Liver (tissue), 9 donors: ENCODE data around the gene IFT172. TPM values are rescaled to one million over a fixed set of nuclear protein-coding genes. Genes with fewer than 3 reads are reported as not detected.

Source experiments
- DNase-seq: peaks from one replicate; pipeline ENCODE4 v3.0.0-alpha.2; 2017; ENCODE audit warnings: low spot score
- H3K27ac ChIP-seq, 2 donors: one replicate each; pipeline ENCODE4 v1.7.0; 2013; ENCODE audit warnings: inconsistent platforms in 2 of 2, low read length in 2 of 2, control low read depth in 1 of 2, low read depth in 1 of 2, mild to moderate bottlenecking in 1 of 2
- H3K27me3 ChIP-seq, 4 donors: one replicate each; pipeline versions ENCODE4 v1.6.1 to v1.7.0; 2013; ENCODE audit warnings: low read length in 3 of 4, inconsistent platforms in 1 of 4, mild to moderate bottlenecking in 1 of 4, moderate library complexity in 1 of 4; ENCODE audit not compliant: control insufficient read depth in 4 of 4, insufficient read depth in 4 of 4
- H3K36me3 ChIP-seq, 4 donors: one replicate each; pipeline versions ENCODE4 v1.6.1 to v1.7.0; 2013; ENCODE audit warnings: low read length in 3 of 4, mild to moderate bottlenecking in 3 of 4, low read depth in 1 of 4, moderate library complexity in 1 of 4; ENCODE audit not compliant: control insufficient read depth in 4 of 4, insufficient read depth in 3 of 4
- H3K4me1 ChIP-seq, 4 donors: one replicate each; pipeline versions ENCODE4 v1.6.1 to v1.7.0; 2013; ENCODE audit warnings: low read length in 3 of 4, mild to moderate bottlenecking in 3 of 4, moderate library complexity in 1 of 4; ENCODE audit not compliant: control insufficient read depth in 4 of 4, insufficient read depth in 4 of 4
- H3K4me3 ChIP-seq, 3 donors: one replicate each; pipeline versions ENCODE4 v1.6.1 to v1.7.0; 2013; ENCODE audit warnings: low read length in 3 of 3, control low read depth in 1 of 3, low read depth in 1 of 3, mild to moderate bottlenecking in 1 of 3
- H3K9ac ChIP-seq, 2 donors: one replicate each; pipeline ENCODE4 v1.7.0; 2013; ENCODE audit warnings: low read length in 2 of 2, mild to moderate bottlenecking in 2 of 2, moderate library complexity in 2 of 2, control low read depth in 1 of 2, low read depth in 1 of 2
- H3K9me3 ChIP-seq, 4 donors: one replicate each; pipeline versions ENCODE4 v1.6.1 to v1.7.0; 2013; ENCODE audit warnings: low read length in 3 of 4; ENCODE audit not compliant: control insufficient read depth in 4 of 4
- ATF3 ChIP-seq: IDR thresholded peaks from 2 replicates; pipeline ENCODE4 v1.6.1; 2016; ENCODE audit warnings: antibody characterized with exemption
- CTCF ChIP-seq: fragments of 150-350 bp; IDR thresholded peaks from 2 replicates; pipeline ENCODE4 v1.5.1; 2017; ENCODE audit warnings: improper control_type of control experiment, low read depth, low read length; ENCODE audit not compliant: missing input control
- EGR1 ChIP-seq, 2 donors: IDR thresholded peaks; 2 replicates each; pipeline ENCODE4 v1.6.1; 2016 to 2018; ENCODE audit warnings: antibody characterized with exemption in 2 of 2, low read depth in 2 of 2
- FOXA1 ChIP-seq: IDR thresholded peaks from 2 replicates; pipeline ENCODE4 v1.6.1; 2016; ENCODE audit warnings: antibody characterized with exemption
- FOXA2 ChIP-seq: IDR thresholded peaks from 2 replicates; pipeline ENCODE4 v1.6.1; 2016; ENCODE audit warnings: antibody characterized with exemption
- GABPA ChIP-seq, 2 donors: IDR thresholded peaks in 1 of 2; conservative IDR thresholded peaks in 1 of 2; 2 replicates each; pipeline ENCODE4 v1.6.1; 2016; ENCODE audit warnings: antibody characterized with exemption in 2 of 2, mild to moderate bottlenecking in 1 of 2, moderate library complexity in 1 of 2
- HNF4G ChIP-seq: IDR thresholded peaks from 2 replicates; pipeline ENCODE4 v1.6.1; 2016; ENCODE audit warnings: antibody characterized with exemption
- JUND ChIP-seq, 2 donors: IDR thresholded peaks; 2 replicates each; pipeline ENCODE4 v1.6.1; 2016; ENCODE audit warnings: antibody characterized with exemption in 2 of 2
- MAX ChIP-seq: IDR thresholded peaks from 2 replicates; pipeline ENCODE4 v1.6.1; 2016; ENCODE audit warnings: antibody characterized with exemption
- NR2F2 ChIP-seq: IDR thresholded peaks from 2 replicates; pipeline ENCODE4 v1.6.1; 2016; ENCODE audit warnings: antibody characterized with exemption
- RAD21 ChIP-seq, 2 donors: IDR thresholded peaks; 2 replicates each; pipeline ENCODE4 v1.6.1; 2016; ENCODE audit warnings: antibody characterized with exemption in 2 of 2, mild to moderate bottlenecking in 2 of 2
- RXRA ChIP-seq, 2 donors: IDR thresholded peaks; 2 replicates each; pipeline ENCODE4 v1.6.1; 2017 to 2018; ENCODE audit warnings: antibody characterized with exemption in 2 of 2, mild to moderate bottlenecking in 1 of 2
- SP1 ChIP-seq: IDR thresholded peaks from 2 replicates; pipeline ENCODE4 v1.6.1; 2018; ENCODE audit warnings: antibody characterized with exemption, mild to moderate bottlenecking
- TAF1 ChIP-seq: conservative IDR thresholded peaks from 2 replicates; pipeline ENCODE4 v1.6.1; 2016; ENCODE audit warnings: antibody characterized with exemption, mild to moderate bottlenecking
- YY1 ChIP-seq: IDR thresholded peaks from 2 replicates; pipeline ENCODE4 v1.6.1; 2016; ENCODE audit warnings: antibody characterized with exemption, mild to moderate bottlenecking
- ZBTB33 ChIP-seq: IDR thresholded peaks from 2 replicates; pipeline ENCODE4 v1.6.1; 2016; ENCODE audit warnings: antibody characterized with exemption
- WGBS: extraction: QIAGEN DNeasy Blood & Tissue Kit; methylation state at CpG from one replicate; pipeline ENCODE4 v1.1.7; 2013; 5-methylcytosine and 5-hydroxymethylcytosine counted together
- polyA plus RNA-seq, 2 donors: library from polyadenylated mRNA; stranded (reverse) in 1 of 2; unstranded in 1 of 2; fragments of 200-250 nt in 1 of 2; fragments of >200 nt in 1 of 2; fragmentation: Nextera tagmentation in 1 of 2; extraction: Ambion mirVana in 1 of 2; gene quantifications; one replicate each; pipeline versions ENCODE4 v1.2.1 to v1.2.3, GENCODE V29; 2013 to 2015
- total RNA-seq, 2 donors: library from RNA; depleted of rRNA; stranded (reverse); fragments of >200 nt; gene quantifications; one replicate each; pipeline ENCODE4 v1.2.3, GENCODE V29; 2014
- donor health status: healthy.
- donor health status: healthy.
- donor health status: healthy.
- donor health status: healthy.
- donor health status: healthy.

Gene IFT172
- total and polyA plus RNA-seq, 4 donors = 2.6 to 9.8 (median 6.3) TPM

GRCh38 chr2:27471961-27472360 lies 17.6 kb downstream of the IFT172 start:
- Histone ChIP-seq H3K27me3 (no peaks in the 10 kb centered on the region), H3K4me1 (no peaks in the 10 kb centered on the region), H3K9me3 (no peaks in the 10 kb centered on the region), H3K9ac (no peak overlapping the region), H3K27ac (no peak overlapping the region), H3K4me3 (no peak overlapping the region), H3K36me3 (peaks cover 4 to 18% (median 8%) of the 10 kb centered on the region in 4 donors)
- no peak for DNase-seq
- 96% methylated on average over 5 of the region's 5 CpGs for WGBS
- TF ChIP-seq JUND (IDR thresholded peaks at IDR 0.05) = no peak
- no peak for TF ChIP-seq FOXA1
- TF ChIP-seq SP1 = no peak
- TF ChIP-seq MAX = no peak
- TF ChIP-seq YY1 = no peak
- TF ChIP-seq TAF1 = no peak
- no peak for TF ChIP-seq EGR1 (IDR thresholded peaks at IDR 0.05; ENCODE audit: low read depth in 2 of 2)
- TF ChIP-seq HNF4G = no peak
- TF ChIP-seq ATF3 = no peak
- TF ChIP-seq NR2F2 = no peak
- no peak for TF ChIP-seq ZBTB33
- TF ChIP-seq CTCF = no peak

- Histone ChIP-seq H3K9ac (no peak overlapping the region), H3K4me3 (no peak overlapping the region), H3K4me1 (no peaks in the 10 kb centered on the region), H3K36me3 (peaks cover 0 to 14% (median 2%) of the 10 kb centered on the region in 4 donors), H3K27me3 (no peaks in the 10 kb centered on the region), H3K27ac (no peak overlapping the region), H3K9me3 (no peaks in the 10 kb centered on the region)
- DNase-seq = no peak
- 97% methylated on average over 7 of the region's 7 CpGs for WGBS
- TF ChIP-seq MAX (no peak), TAF1 (no peak), RAD21 (IDR thresholded peaks at IDR 0.05) (no peak), FOXA1 (no peak), CTCF (no peak), NR2F2 (no peak), FOXA2 (no peak), RXRA (IDR thresholded peaks at IDR 0.05) (no peak), SP1 (no peak), YY1 (no peak), HNF4G (no peak), EGR1 (IDR thresholded peaks at IDR 0.05; ENCODE audit: low read depth in 2 of 2) (no peak), GABPA (IDR thresholded peaks at IDR 0.05 in 1 of 2, conservative IDR thresholded peaks at IDR 0.05 in 1 of 2) (no peak), ATF3 (no peak)
Measured at GRCh38 chr2:27464443-27464842, 25.1 kb downstream of the IFT172 start.
